Activated effector memory CD4-positive, alpha-beta T cell treated with anti-CD3 and anti-CD28 coated beads, Interleukin-2, amount 50 U/mL, for 16 hours (primary cell): ENCODE results near the gene TENT4B.

ENCODE experiments used
- DNase-seq: peaks from one replicate; pipeline ENCODE4 v3.0.0-alpha.2; 2020

The TENT4B gene

GRCh38 chr16:50272687-50273381, 119.7 kb downstream of the TENT4B start:
- DNase-seq = no peak

GRCh38 chr16:50273382-50273690, 120.2 kb downstream of the TENT4B start:
- DNase-seq = no peak

GRCh38 chr16:50273888-50274325, 120.8 kb downstream of the TENT4B start:
- peak; percentile 79 for DNase-seq

- DNase-seq = peak; percentile 81
Measured at GRCh38 chr16:50274326-50275097, 121.4 kb downstream of the TENT4B start.

GRCh38 chr16:50275098-50275415, 122.0 kb downstream of the TENT4B start:
- DNase-seq = no peak

GRCh38 chr16:50275428-50276325, 122.6 kb downstream of the TENT4B start:
- no peak for DNase-seq

- DNase-seq = no peak
Measured at GRCh38 chr16:50276326-50276640, 123.2 kb downstream of the TENT4B start.

- DNase-seq = no peak
Measured at GRCh38 chr16:50276801-50277555, 123.9 kb downstream of the TENT4B start.

- DNase-seq = no peak
Measured at GRCh38 chr16:50278251-50278650, 125.1 kb downstream of the TENT4B start.

- DNase-seq = no peak
Measured at GRCh38 chr16:50279504-50279865, 126.4 kb downstream of the TENT4B start.

GRCh38 chr16:50280932-50281331, 127.8 kb downstream of the TENT4B start:
- DNase-seq = no peak
